Endothelial cell of umbilical vein (primary cell): ENCODE results near the gene ENG. TPM values are rescaled to one million over a fixed set of nuclear protein-coding genes. Genes with fewer than 3 reads are reported as not detected.

Experiments
- BruUV-seq: library from RNA; stranded (reverse); fragments of 400-500 nt; replicated peaks from 2 replicates; lab custom pipeline; 2021; lab: Mats Ljungman, UMichigan
- CTCF ChIA-PET: fragments of 300-600, 350-600 bp; sonication (Branson Sonifier 250); formaldehyde crosslinking; loops from one replicate; lab custom pipeline; 2021; ENCODE audit warnings: antibody characterized with exemption, inconsistent platforms; lab: Charles Lee
- POLR2A ChIA-PET: fragments of 300-600, 350-600 bp; sonication (Branson Sonifier 250); formaldehyde crosslinking; loops from one replicate; lab custom pipeline; 2021; ENCODE audit warnings: antibody characterized with exemption, inconsistent platforms; lab: Charles Lee
- DNase-seq: peaks from one replicate; pipeline ENCODE4 v3.0.0-alpha.2; 2011; ENCODE audit warnings: low read depth, low spot score
- FAIRE-seq: peaks from 2 replicates; lab custom pipeline; 2011; peaks lifted over from hg19 to GRCh38; lab: Jason Lieb, UNC
- H2AFZ ChIP-seq: 2 replicates; pipeline ENCODE4 v1.6.0; 2012; ENCODE audit warnings: low read depth, low read length, control low read depth, inconsistent platforms
- H3K27ac ChIP-seq: 2 replicates; pipeline ENCODE4 v1.5.1; 2011; ENCODE audit warnings: low read depth, mild to moderate bottlenecking, control low read depth, low read length, moderate library complexity; ENCODE audit not compliant: insufficient read depth
- H3K27me3 ChIP-seq, 2 experiments: 2 replicates each; pipeline versions ENCODE4 v1.6.0 to v1.6.1; 2011; ENCODE audit warnings: low read length in 2 of 2, mixed read lengths in 1 of 2; ENCODE audit not compliant: control insufficient read depth in 2 of 2, insufficient read depth in 2 of 2
- H3K36me3 ChIP-seq, 2 experiments: 2 replicates in 1 of 2; 3 replicates in 1 of 2; pipeline ENCODE4 v1.5.1; 2011; ENCODE audit warnings: low read length in 2 of 2, mild to moderate bottlenecking in 1 of 2, moderate library complexity in 1 of 2; ENCODE audit not compliant: control insufficient read depth in 2 of 2, insufficient read depth in 2 of 2; ENCODE audit errors: extremely low read depth in 1 of 2
- H3K4me1 ChIP-seq: 3 replicates; pipeline ENCODE4 v1.5.1; 2011; ENCODE audit warnings: mild to moderate bottlenecking, low read length; ENCODE audit not compliant: control insufficient read depth, insufficient read depth; ENCODE audit errors: extremely low read depth
- H3K4me2 ChIP-seq: 2 replicates; pipeline ENCODE4 v1.6.1; 2011; ENCODE audit warnings: low read length, control low read depth, mixed read lengths; ENCODE audit not compliant: insufficient read depth
- H3K4me3 ChIP-seq, 3 experiments: fragments of 200-600 bp in 1 of 3; sonication (generic), shearing (Covaris generic) in 1 of 3; replicated peaks in 1 of 3; 2 replicates each; pipeline ENCODE4 v1.5.1; 2011 to 2016; ENCODE audit warnings: control low read depth in 3 of 3, low read length in 3 of 3, mild to moderate bottlenecking in 2 of 3, inconsistent platforms in 1 of 3, low read depth in 1 of 3, moderate library complexity in 1 of 3; ENCODE audit not compliant: insufficient read depth in 1 of 3
- H3K79me2 ChIP-seq: 2 replicates; pipeline ENCODE4 v1.6.0; 2012; ENCODE audit warnings: low read length, inconsistent platforms; ENCODE audit not compliant: control insufficient read depth, insufficient read depth
- H3K9ac ChIP-seq: replicated peaks from 2 replicates; pipeline ENCODE3; 2011; ENCODE audit warnings: low read length, control low read depth; ENCODE audit not compliant: insufficient read depth; ENCODE audit errors: extremely low read depth
- H3K9me1 ChIP-seq: replicated peaks from 3 replicates; pipeline ENCODE4 v1.6.0; 2011; ENCODE audit warnings: mild to moderate bottlenecking, low read length; ENCODE audit not compliant: control insufficient read depth, insufficient read depth; ENCODE audit errors: extremely low read depth
- H3K9me3 ChIP-seq: replicated peaks from 2 replicates; pipeline ENCODE4 v1.5.1; 2012; ENCODE audit warnings: low read length, inconsistent platforms; ENCODE audit not compliant: control insufficient read depth, insufficient read depth
- H4K20me1 ChIP-seq: replicated peaks from 2 replicates; pipeline ENCODE3; 2011; ENCODE audit warnings: mild to moderate bottlenecking, low read length; ENCODE audit not compliant: control insufficient read depth, insufficient read depth; ENCODE audit errors: extremely low read depth
- EZH2 ChIP-seq: IDR thresholded peaks from 2 replicates; pipeline ENCODE4 v1.6.1; 2012; ENCODE audit warnings: borderline replicate concordance, low read depth, mild to moderate bottlenecking, moderate library complexity, low read length, inconsistent platforms; ENCODE audit not compliant: severe bottlenecking
- FOS ChIP-seq: IDR thresholded peaks from 2 replicates; pipeline ENCODE4 v1.6.1; 2011; ENCODE audit warnings: mild to moderate bottlenecking, low read length, moderate library complexity, borderline replicate concordance; ENCODE audit not compliant: insufficient read depth
- GATA2 ChIP-seq: IDR thresholded peaks from 2 replicates; pipeline ENCODE4 v1.7.0; 2011; ENCODE audit warnings: low read depth, mild to moderate bottlenecking, moderate library complexity, mixed read lengths, low read length; ENCODE audit not compliant: insufficient read length, insufficient read depth
- JUN ChIP-seq: IDR thresholded peaks from 2 replicates; pipeline ENCODE4 v1.6.1; 2011; ENCODE audit warnings: borderline replicate concordance, low read depth; ENCODE audit not compliant: insufficient read length, insufficient read depth
- POLR2A ChIP-seq: IDR thresholded peaks from 2 replicates; pipeline ENCODE4 v1.6.1; 2012; ENCODE audit warnings: low read depth, mild to moderate bottlenecking, control low read depth, low read length
- POLR2AphosphoS5 ChIP-seq: IDR thresholded peaks from 2 replicates; pipeline ENCODE4 v1.6.1; 2012; ENCODE audit warnings: low read depth, mild to moderate bottlenecking, control low read depth, low read length, moderate library complexity; ENCODE audit not compliant: insufficient read depth
- dilution Hi-C: fragments of 300-500 bp; cut with MboI; formaldehyde crosslinking; loops from one replicate; pipeline ENCODE4 v1.15.0; 2019; ENCODE audit warnings: low sequenced_read_pairs; ENCODE audit not compliant: extremely low pct_ligation_motif_present
- intact Hi-C: fragments of 100-400 bp; cut with micrococcal nuclease; formaldehyde crosslinking; loops from one replicate; pipeline ENCODE4 v1.10.0; 2022
- polyA plus RNA-seq, 4 experiments: library from polyadenylated mRNA; depleted of rRNA in 3 of 4; stranded (reverse) in 3 of 4; unstranded in 1 of 4; fragments of >200 nt; gene quantifications; 2 replicates each; pipeline versions ENCODE4 v1.2.1 to v1.2.3, GENCODE V29; 2011 to 2012; ENCODE audit warnings: missing spikeins in 1 of 4
- total RNA-seq: library from RNA; stranded (reverse); gene quantifications from 2 replicates; pipeline ENCODE4 v1.2.3, GENCODE V29; 2021
- TF ChIP-seq, protein P1 (sequence below): IDR thresholded peaks from 2 replicates; pipeline ENCODE4 v1.6.1; 2011; ENCODE audit not compliant: insufficient read depth, insufficient read length

ENG gene
- total and polyA plus RNA-seq, 2 donors (not counting 3 experiments of a cell fraction or from before 2014, with no cell fraction given): 338 to 728 TPM

DNA sequence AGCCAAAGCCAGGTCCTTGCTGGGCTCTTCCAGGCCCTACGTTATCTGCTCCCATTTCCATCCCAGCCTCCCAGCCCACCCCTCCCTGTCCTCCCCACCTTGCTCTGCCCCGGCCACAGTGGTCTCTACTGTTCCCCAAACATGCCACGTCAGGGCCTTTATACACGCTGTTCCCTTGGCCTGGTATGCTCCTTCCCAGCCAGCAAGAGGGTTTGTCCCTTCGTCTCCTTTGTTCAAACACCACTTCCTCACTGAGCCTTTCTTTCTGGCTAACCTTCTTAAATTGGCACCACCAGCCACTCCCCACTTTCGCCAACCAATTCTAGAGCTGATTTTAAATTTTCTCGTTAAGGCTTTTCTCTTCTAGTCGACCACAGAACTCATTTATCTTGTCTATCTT, 85.8 kb downstream of the ENG start:
- H3K27me3 ChIP-seq: no peaks in the 10 kb centered on the region
- dilution Hi-C loops: no loop called here
- no peaks in the 10 kb centered on the region for H4K20me1 ChIP-seq
- DNase-seq (peak; percentile 66), FAIRE-seq (no peak)
- TF ChIP-seq POLR2A (peak; percentile 51), POLR2AphosphoS5 (peak; percentile 53), EZH2 (no peak), GATA2 (no peak)
- H3K79me2 ChIP-seq: peaks cover 54% of the 10 kb centered on the region
- H3K27ac ChIP-seq: peak overlapping the region; percentile 96
- peak overlapping the region; percentile 91 for H3K9ac ChIP-seq
- no peaks in the 10 kb centered on the region for H3K9me3 ChIP-seq
- peaks cover 9 to 12% of the 10 kb centered on the region in 2 experiments for H3K36me3 ChIP-seq
- H3K4me1 ChIP-seq: peaks cover 58% of the 10 kb centered on the region
- intact Hi-C loops: no loop called here
- peak overlapping the region; percentile 32 for H3K4me2 ChIP-seq
- H3K4me3 ChIP-seq: peak overlapping the region in 2 of 3 experiments; percentile 26 to 65
- no peaks in the 10 kb centered on the region for H3K9me1 ChIP-seq
- H2AFZ ChIP-seq: no peak overlapping the region
- POLR2A ChIA-PET: no interaction called here
- CTCF ChIA-PET: interaction anchor here (1.5 to 11.3 kb wide), 3 partner anchors 13 to 34 kb away, joined by 3 to 167 read pairs (median 30); partner anchors contain the start of genes CDK9, SH2D3C and TOR2A
- BruUV-seq: no TSS peak

- peaks cover 55% of the 10 kb centered on the region for H3K79me2 ChIP-seq
- TF ChIP-seq, protein P1, sequence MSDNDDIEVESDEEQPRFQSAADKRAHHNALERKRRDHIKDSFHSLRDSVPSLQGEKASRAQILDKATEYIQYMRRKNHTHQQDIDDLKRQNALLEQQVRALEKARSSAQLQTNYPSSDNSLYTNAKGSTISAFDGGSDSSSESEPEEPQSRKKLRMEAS: no peak
- TF ChIP-seq POLR2AphosphoS5 (peak; percentile 52), JUN (peak; percentile 60), FOS (peak; percentile 38)
- no peaks in the 10 kb centered on the region for H3K9me3 ChIP-seq
- FAIRE-seq: peak; percentile 94
- POLR2A ChIA-PET: interaction anchor here (0.9 to 1.0 kb wide), 2 partner anchors 23 to 103 kb away, joined by 3 to 7 read pairs; no protein-coding TSS in a partner anchor
- no TSS peak for BruUV-seq
- H3K27ac ChIP-seq: peak overlapping the region; percentile 96
- H3K4me3 ChIP-seq: peak overlapping the region in 2 of 3 experiments; percentile 26 to 65
- H3K9ac ChIP-seq: peak overlapping the region; percentile 91
- peak; percentile 91 for DNase-seq
- H3K4me1 ChIP-seq: peaks cover 66% of the 10 kb centered on the region
- no peaks in the 10 kb centered on the region for H3K9me1 ChIP-seq
- intact Hi-C loops: no loop called here
- no peak overlapping the region for H2AFZ ChIP-seq
- H3K27me3 ChIP-seq: no peaks in the 10 kb centered on the region
- dilution Hi-C loops: no loop called here
- no peaks in the 10 kb centered on the region for H4K20me1 ChIP-seq
- peaks cover 9 to 12% of the 10 kb centered on the region in 2 experiments for H3K36me3 ChIP-seq
- CTCF ChIA-PET: interaction anchor here (1.0 to 11.3 kb wide), 4 partner anchors 14 to 102 kb away, joined by 3 to 167 read pairs (median 4); partner anchors contain the start of genes CDK9, SH2D3C and TOR2A
- H3K4me2 ChIP-seq: peak overlapping the region; percentile 53
Observed at GRCh38 chr9:127767909-127768331, 86.5 kb downstream of the ENG start.
